ENCODE data around the gene STRN3.

GRCh38 chr14:31051511-31051910, 25.3 kb upstream of the STRN3 start:
- TF ChIP-seq CTCF (IDR thresholded peaks at IDR 0.05) (no peak), POLR2A (IDR thresholded peaks at IDR 0.05) (no peak)

Data from right lobe of liver (tissue), 4 donors.